ENCODE data around the gene ADRA2B. TPM values are rescaled to one million over a fixed set of nuclear protein-coding genes. Genes with fewer than 3 reads are reported as not detected.

Gene ADRA2B
- total RNA-seq, 1 experiment from 2014 or later = 2.7 TPM

DNA sequence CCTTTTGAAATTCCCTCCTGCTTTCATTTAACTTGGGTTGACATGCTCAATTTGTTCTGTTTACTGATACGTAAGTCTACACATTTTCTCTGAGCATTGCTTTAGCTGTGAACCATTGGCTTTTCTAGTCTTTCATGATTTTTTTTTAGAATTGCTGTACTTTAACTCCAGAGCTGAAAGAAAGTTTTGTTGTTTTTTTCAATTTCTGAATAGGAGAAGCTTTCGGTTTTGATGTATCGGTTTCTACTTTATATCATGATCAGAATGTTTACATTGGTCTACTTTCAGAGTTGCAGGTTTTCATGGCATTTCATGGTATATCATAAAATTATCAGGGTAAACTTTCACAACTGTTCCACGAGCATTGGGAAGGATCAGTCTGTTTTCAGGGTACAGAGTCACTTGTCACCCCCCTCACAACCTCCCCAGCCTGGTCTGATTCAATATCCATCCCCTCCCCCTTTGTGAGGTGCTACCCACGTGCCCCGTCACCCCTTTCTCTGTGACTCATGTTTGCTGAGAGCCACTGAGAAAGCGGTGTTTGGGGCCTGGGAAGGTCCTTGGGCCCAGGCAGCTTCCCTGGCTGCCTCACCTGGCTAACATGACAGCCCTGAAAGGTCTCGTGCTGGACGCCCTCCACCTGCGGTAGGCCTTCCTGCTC, 14.9 kb upstream of the ADRA2B start:
- Histone ChIP-seq H2AFZ (ENCODE audit: low read length) (no peak overlapping the region), H4K5ac (ENCODE audit: insufficient read length, low read depth, low read length) (no peak overlapping the region), H2BK20ac (ENCODE audit: low read depth, low read length, poor library complexity, severe bottlenecking) (no peak overlapping the region), H3K27ac (ENCODE audit: insufficient read length, low read depth, low read length) (no peak overlapping the region), H3K9ac (ENCODE audit: extremely low read depth, insufficient read length, low read length) (no peak overlapping the region), H3K14ac (ENCODE audit: insufficient read depth, low read length) (peak overlapping the region; percentile 46; the same call in 1 of the 2 replicates), H2AK5ac (ENCODE audit: insufficient read length, low read length) (no peak overlapping the region), H4K20me1 (ENCODE audit: control insufficient read depth, insufficient read depth, insufficient read length) (no peaks in the 10 kb centered on the region), H3K9me3 (ENCODE audit: control insufficient read depth, low read depth, low read length) (no peaks in the 10 kb centered on the region), H4K91ac (ENCODE audit: insufficient read length, low read depth, low read length) (no peak overlapping the region), H3K27me3 (ENCODE audit: insufficient read depth, low read length) (no peaks in the 10 kb centered on the region), H3K18ac (ENCODE audit: insufficient read length, low read depth, low read length) (no peak overlapping the region), H3K23ac (ENCODE audit: insufficient read length, low read depth, low read length) (no peak overlapping the region), H3K4ac (ENCODE audit: low read depth, low read length) (no peak overlapping the region), H2BK5ac (ENCODE audit: insufficient read length, low read length) (no peak overlapping the region), H4K8ac (replicated peaks; ENCODE audit: insufficient read length, low read depth, low read length) (no peak overlapping the region), H2BK12ac (ENCODE audit: insufficient read length, low read depth, low read length) (no peak overlapping the region), H3K23me2 (ENCODE audit: insufficient read length, low read depth, low read length, poor library complexity, severe bottlenecking) (no peaks in the 10 kb centered on the region), H3K56ac (ENCODE audit: insufficient read length, low read depth, low read length) (no peak overlapping the region), H3T11ph (ENCODE audit: low read length) (no peak overlapping the region), H3K79me1 (ENCODE audit: insufficient read depth, low read depth, low read length, poor library complexity, severe bottlenecking) (no peaks in the 10 kb centered on the region), H3K79me2 (ENCODE audit: insufficient read depth, low read length) (no peaks in the 10 kb centered on the region), H2BK15ac (ENCODE audit: low read depth, low read length) (no peak overlapping the region), H3K4me2 (ENCODE audit: insufficient read depth, insufficient read length, low read length) (no peak overlapping the region), H2BK120ac (ENCODE audit: low read depth, low read length, poor library complexity, severe bottlenecking) (no peak overlapping the region), H3K4me1 (ENCODE audit: insufficient read depth, low read length) (no peaks in the 10 kb centered on the region)
- Mint-ChIP-seq H3K4me1 (no peaks in the 10 kb centered on the region), H3K27ac (peak overlapping the region in 1 of 3 experiments; percentile 68; a peak in 1 of 7 replicates), H3K27me3 (ENCODE audit: low read depth) (peaks cover 22% of the 10 kb centered on the region), H3K36me3 (ENCODE audit: insufficient read depth in 1 of 3, low read depth in 3 of 3) (no peaks in the 10 kb centered on the region), H3K9me3 (no peaks in the 10 kb centered on the region), H3K4me3 (no peak overlapping the region)
- no CpG with 5 or more reads among the region's 10 CpGs for WGBS (ENCODE audit: extremely low coverage, insufficient read length, low lambda C conversion rate)
- no peak for DNase-seq
- no peak for TF ChIP-seq CTCF (conservative IDR thresholded peaks at IDR 0.05)

Data from H9 (cell line).